ENCODE results near the gene TOGARAM2.

- TF ChIP-seq CTCF (IDR thresholded peaks at IDR 0.05) (no peak), POLR2A (IDR thresholded peaks at IDR 0.05) (no peak), POLR2AphosphoS5 (IDR thresholded peaks at IDR 0.05) (no peak), EP300 (IDR thresholded peaks at IDR 0.05) (no peak)
These were observed 19.9 kb downstream of the TOGARAM2 start for GRCh38 chr2:29000956-29001355.

Data from gastroesophageal sphincter (tissue), 3 donors.